Adrenal gland (tissue), 5 donors: ENCODE data around the gene DIP2C.

Experiments used
- CTCF ChIP-seq, 6 experiments: fragments of 450-650 bp in 4 of 6; fragments of 200-600 bp in 2 of 6; sonication (generic) in 1 of 6; IDR thresholded peaks; 1 replicate in 5 of 6; 2 replicates in 1 of 6; pipeline versions ENCODE4 v1.5.1 to v1.8.0; 2016 to 2021; ENCODE audit warnings: antibody characterized with exemption in 6 of 6, mild to moderate bottlenecking in 2 of 6, moderate library complexity in 1 of 6
- POLR2A ChIP-seq, 2 donors: fragments of 450-650 bp; IDR thresholded peaks; one replicate each; pipeline ENCODE4 v1.6.1; 2017; ENCODE audit warnings: antibody characterized with exemption in 2 of 2, mild to moderate bottlenecking in 2 of 2, moderate library complexity in 1 of 2
- donor health status: DM: no; HTN: no; CAD: no.

GRCh38 chr10:585502-585901 lies 104.0 kb downstream of the DIP2C start:
- TF ChIP-seq POLR2A (IDR thresholded peaks at IDR 0.05), result no peak
- TF ChIP-seq CTCF (IDR thresholded peaks at IDR 0.05), result no peak
